ENCODE results near the gene RABL6. TPM values are rescaled to one million over a fixed set of nuclear protein-coding genes. Genes with fewer than 3 reads are reported as not detected.

RABL6 gene
- total RNA-seq, 2 donors from 2014 or later = 76.6 to 124 TPM

DNA sequence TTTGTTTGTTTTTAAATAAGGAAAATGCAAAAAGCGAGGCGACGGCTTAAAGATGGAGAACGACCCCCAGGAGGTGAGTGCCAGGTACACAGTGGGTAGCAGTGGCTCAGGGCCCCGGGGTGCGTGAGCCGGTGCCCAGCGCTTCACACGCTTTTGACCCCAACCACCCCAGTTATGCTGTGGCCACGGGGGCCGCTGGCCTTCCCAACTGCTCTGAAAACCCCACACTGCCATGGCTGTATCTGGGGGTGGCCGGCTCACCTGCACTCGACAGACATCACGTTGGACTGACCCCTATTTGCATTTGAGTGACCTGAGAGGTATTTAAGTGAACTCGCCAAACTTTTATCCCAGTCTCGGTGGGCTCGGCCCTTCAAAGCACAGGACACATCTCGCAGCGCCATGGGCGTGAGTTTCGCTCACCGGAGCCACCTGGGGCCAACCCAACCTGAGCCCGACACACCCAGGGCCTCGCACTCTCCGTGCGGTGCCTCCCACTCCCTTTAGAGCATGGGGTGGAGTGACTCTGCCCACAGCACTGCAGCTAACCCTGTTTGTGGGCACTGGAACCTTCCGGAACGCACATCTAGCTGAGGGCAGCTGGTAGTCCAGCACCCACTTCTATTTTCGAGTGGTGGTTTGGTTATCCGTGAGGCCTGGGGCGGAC is 20.9 kb downstream of the RABL6 start:
- H3K9me3 ChIP-seq = no peaks in the 10 kb centered on the region
- H3K27ac ChIP-seq = no peak overlapping the region
- TF ChIP-seq POLR2AphosphoS5 (IDR thresholded peaks at IDR 0.05) (no peak), POLR2A (IDR thresholded peaks at IDR 0.05) (no peak)
- TF ChIP-seq, protein P1, sequence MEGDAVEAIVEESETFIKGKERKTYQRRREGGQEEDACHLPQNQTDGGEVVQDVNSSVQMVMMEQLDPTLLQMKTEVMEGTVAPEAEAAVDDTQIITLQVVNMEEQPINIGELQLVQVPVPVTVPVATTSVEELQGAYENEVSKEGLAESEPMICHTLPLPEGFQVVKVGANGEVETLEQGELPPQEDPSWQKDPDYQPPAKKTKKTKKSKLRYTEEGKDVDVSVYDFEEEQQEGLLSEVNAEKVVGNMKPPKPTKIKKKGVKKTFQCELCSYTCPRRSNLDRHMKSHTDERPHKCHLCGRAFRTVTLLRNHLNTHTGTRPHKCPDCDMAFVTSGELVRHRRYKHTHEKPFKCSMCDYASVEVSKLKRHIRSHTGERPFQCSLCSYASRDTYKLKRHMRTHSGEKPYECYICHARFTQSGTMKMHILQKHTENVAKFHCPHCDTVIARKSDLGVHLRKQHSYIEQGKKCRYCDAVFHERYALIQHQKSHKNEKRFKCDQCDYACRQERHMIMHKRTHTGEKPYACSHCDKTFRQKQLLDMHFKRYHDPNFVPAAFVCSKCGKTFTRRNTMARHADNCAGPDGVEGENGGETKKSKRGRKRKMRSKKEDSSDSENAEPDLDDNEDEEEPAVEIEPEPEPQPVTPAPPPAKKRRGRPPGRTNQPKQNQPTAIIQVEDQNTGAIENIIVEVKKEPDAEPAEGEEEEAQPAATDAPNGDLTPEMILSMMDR (IDR thresholded peaks at IDR 0.05) = no peak
- no peaks in the 10 kb centered on the region for H3K4me1 ChIP-seq (replicated peaks)
- DNase-seq (ENCODE audit: low spot score) = no peak
- H3K4me3 ChIP-seq = no peak overlapping the region
- H3K36me3 ChIP-seq = peaks cover 0 to 14% of the 10 kb centered on the region in 2 donors
- no peaks in the 10 kb centered on the region for H3K27me3 ChIP-seq (replicated peaks; ENCODE audit: insufficient read depth)
- intact Hi-C loops (cut with DNase I) = no loop called here
- 92% methylated on average over 31 of the region's 31 CpGs for WGBS

DNA sequence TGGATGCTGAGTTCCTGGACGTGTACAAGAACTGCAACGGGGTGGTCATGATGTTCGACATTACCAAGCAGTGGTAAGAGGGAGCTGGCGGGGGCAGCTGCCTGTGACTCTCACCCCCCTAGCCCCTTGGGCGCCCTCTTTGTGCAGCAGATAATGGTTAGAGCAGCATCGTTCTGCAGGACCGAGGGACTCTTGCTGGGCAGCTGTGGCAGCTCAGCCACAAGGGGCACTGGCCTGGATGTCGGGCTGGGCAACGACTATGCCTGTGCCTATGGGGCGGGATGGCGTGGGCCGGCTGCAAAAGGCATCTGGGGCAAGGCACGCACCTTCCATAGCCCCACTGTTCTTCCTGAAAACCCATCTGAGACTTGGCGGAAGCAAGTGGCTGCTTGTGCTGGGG is 21.7 kb downstream of the RABL6 start:
- no peaks in the 10 kb centered on the region for H3K4me1 ChIP-seq (replicated peaks)
- no peak for TF ChIP-seq POLR2A (IDR thresholded peaks at IDR 0.05)
- TF ChIP-seq POLR2AphosphoS5 (IDR thresholded peaks at IDR 0.05) = no peak
- TF ChIP-seq, protein P1 (IDR thresholded peaks at IDR 0.05) = no peak
- no peak overlapping the region for H3K4me3 ChIP-seq
- H3K27me3 ChIP-seq (replicated peaks; ENCODE audit: insufficient read depth) = no peaks in the 10 kb centered on the region
- H3K9me3 ChIP-seq = no peaks in the 10 kb centered on the region
- H3K27ac ChIP-seq = no peak overlapping the region
- no peak for DNase-seq (ENCODE audit: low spot score)
- H3K36me3 ChIP-seq = peaks cover 0 to 14% of the 10 kb centered on the region in 2 donors
- intact Hi-C loops (cut with DNase I) = no loop called here
- WGBS = 90% methylated on average over 14 of the region's 14 CpGs

DNA sequence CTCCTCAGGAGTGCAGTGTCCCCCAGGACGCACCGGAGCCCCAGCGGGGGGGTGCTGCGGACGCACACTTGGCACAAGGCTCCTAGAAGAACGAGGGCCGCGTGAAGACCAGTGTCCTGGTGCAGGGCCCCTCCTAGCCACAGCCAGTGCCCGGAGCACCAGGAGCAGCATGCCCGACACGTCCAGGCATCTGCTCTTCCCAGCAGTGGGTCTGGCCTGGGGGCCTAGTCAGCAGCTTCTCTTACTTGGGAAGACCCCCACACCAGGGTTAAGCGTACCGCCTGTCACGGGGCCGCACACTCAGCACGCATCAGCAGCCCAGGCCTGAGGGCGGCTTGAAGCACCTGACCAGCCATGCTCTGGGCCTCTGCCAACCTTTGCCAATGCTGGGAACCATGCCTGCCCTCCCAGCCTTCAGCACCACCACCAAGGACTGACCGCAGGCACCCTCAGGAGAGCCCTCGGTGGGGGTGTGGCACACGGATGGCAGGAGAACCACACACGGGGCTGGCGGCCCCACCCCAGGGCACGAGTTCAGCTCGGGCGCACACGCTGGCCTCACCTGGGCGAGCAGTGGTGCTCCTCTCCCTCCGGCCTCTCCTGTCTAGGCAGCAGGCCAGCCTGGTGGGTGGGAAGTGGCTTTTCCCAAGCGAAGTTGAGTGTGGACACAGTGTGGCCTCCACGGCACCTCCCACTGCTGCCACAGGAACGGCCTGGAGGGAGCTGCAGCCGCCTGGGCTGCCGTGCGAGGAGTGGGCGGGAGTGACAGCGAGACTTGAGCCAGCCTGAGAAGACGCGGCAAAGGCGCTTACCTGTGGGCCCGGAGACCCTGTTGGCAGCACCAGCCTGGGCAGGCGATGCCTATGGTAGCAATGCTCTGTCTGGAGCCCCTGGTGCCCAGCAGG is 22.5 kb downstream of the RABL6 start:
- no peaks in the 10 kb centered on the region for H3K27me3 ChIP-seq (replicated peaks; ENCODE audit: insufficient read depth)
- no peaks in the 10 kb centered on the region for H3K4me1 ChIP-seq (replicated peaks)
- DNase-seq (ENCODE audit: low spot score) = no peak
- WGBS = 90% methylated on average over 38 of the region's 41 CpGs
- TF ChIP-seq, protein P1 (IDR thresholded peaks at IDR 0.05) = no peak
- TF ChIP-seq POLR2AphosphoS5 (IDR thresholded peaks at IDR 0.05) = no peak
- no peak for TF ChIP-seq POLR2A (IDR thresholded peaks at IDR 0.05)
- H3K27ac ChIP-seq = no peak overlapping the region
- no peaks in the 10 kb centered on the region for H3K9me3 ChIP-seq
- no peak overlapping the region for H3K4me3 ChIP-seq
- peaks cover 0 to 14% of the 10 kb centered on the region in 2 donors for H3K36me3 ChIP-seq
- intact Hi-C loops (cut with DNase I) = no loop called here

DNA sequence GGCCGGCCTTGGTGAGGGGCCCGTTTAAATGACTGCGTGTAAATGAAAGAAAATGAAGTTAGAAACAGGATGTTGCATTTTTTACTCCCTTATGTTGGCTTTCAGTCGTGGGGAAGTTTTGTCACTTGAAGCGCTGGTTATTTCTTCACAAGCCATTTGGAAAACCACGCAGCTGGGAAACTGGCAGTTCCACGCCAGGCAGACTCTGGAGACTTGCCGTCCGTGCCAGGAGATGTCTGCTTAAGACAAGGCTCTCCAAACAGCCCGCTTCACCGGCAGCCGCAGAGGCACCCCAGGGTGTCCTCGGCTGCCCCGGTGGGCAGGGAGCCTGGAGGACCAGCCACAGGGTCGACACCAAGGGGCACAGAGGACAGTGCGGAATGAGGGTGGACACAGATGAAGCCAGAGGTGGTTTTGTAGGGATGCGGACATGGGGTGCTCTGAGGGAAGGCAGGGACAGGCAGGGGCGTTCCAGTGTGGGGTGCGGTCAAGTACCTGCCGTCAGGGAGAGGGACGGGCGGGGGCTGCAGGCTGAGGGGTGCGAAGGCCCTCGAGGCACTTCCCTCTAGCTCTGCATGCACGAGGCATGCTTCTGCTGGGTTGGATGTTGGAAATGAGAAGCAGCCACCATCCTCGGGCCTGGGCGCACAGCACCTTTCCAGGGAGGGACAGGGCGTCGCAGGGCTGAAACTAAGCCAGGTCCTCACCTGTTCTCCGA is 23.4 kb downstream of the RABL6 start:
- WGBS = 91% methylated on average over 30 of the region's 30 CpGs
- no peaks in the 10 kb centered on the region for H3K9me3 ChIP-seq
- H3K4me1 ChIP-seq (replicated peaks) = no peaks in the 10 kb centered on the region
- TF ChIP-seq, protein P1 (IDR thresholded peaks at IDR 0.05) = no peak
- TF ChIP-seq POLR2A (IDR thresholded peaks at IDR 0.05) (no peak), POLR2AphosphoS5 (IDR thresholded peaks at IDR 0.05) (no peak)
- intact Hi-C loops (cut with DNase I) = no loop called here
- H3K27me3 ChIP-seq (replicated peaks; ENCODE audit: insufficient read depth) = no peaks in the 10 kb centered on the region
- no peak overlapping the region for H3K27ac ChIP-seq
- H3K4me3 ChIP-seq = no peak overlapping the region
- H3K36me3 ChIP-seq = peaks cover 0 to 14% of the 10 kb centered on the region in 2 donors
- DNase-seq (ENCODE audit: low spot score) = no peak
